22Rv1 (cell line): Measurements from ENCODE around the gene AFF1.

Experiments used
- CTCF ChIP-seq: fragments of 450-650 bp; IDR thresholded peaks from 2 replicates; pipeline ENCODE4 v1.5.1; 2017; ENCODE audit warnings: mild to moderate bottlenecking
- ZFX ChIP-seq: fragments of 450-650 bp; IDR thresholded peaks from 2 replicates; pipeline ENCODE4 v1.6.1; 2017; ENCODE audit warnings: antibody characterized with exemption, borderline replicate concordance

- TF ChIP-seq CTCF (no peak), ZFX (no peak)
Measured at GRCh38 chr4:87122252-87122651, 187.4 kb downstream of the AFF1 start.
